OCI-M2 (cell line): ENCODE results near the gene PRSS2.

Experiments used
- DNase-seq: peaks from one replicate; lab custom pipeline; 2025; ENCODE audit not compliant: unreplicated experiment; lab: John Stamatoyannopoulos, UW

PRSS2 gene

GRCh38 chr7:142822714-142823113 is 51.9 kb downstream of the PRSS2 start:
- DNase-seq = no peak
